Keratinocyte (primary cell): ENCODE results near the gene ARHGDIB. TPM values are rescaled to one million over a fixed set of nuclear protein-coding genes. Genes with fewer than 3 reads are reported as not detected.

Experiments used
- DNase-seq: peaks from one replicate; pipeline ENCODE4 v3.0.0-alpha.2; 2011; ENCODE audit warnings: low read depth, missing footprints, low spot score
- FAIRE-seq: peaks from 2 replicates; lab custom pipeline; 2011; peaks lifted over from hg19 to GRCh38; lab: Jason Lieb, UNC
- H2AFZ ChIP-seq: 2 replicates; pipeline ENCODE4 v1.6.0; 2012; ENCODE audit warnings: low read length, control low read depth, inconsistent platforms; ENCODE audit not compliant: control insufficient read depth
- H3K27ac ChIP-seq: 2 replicates; pipeline ENCODE4 v1.5.1; 2011; ENCODE audit warnings: low read length; ENCODE audit not compliant: control insufficient read depth, insufficient read depth
- H3K27me3 ChIP-seq: 3 replicates; pipeline ENCODE4 v1.6.0; 2011; ENCODE audit warnings: low read length; ENCODE audit not compliant: control insufficient read depth, insufficient read depth; ENCODE audit errors: extremely low read depth
- H3K36me3 ChIP-seq, 2 experiments: 2 replicates in 1 of 2; 3 replicates in 1 of 2; pipeline ENCODE4 v1.5.1; 2011; ENCODE audit warnings: low read length in 2 of 2, mild to moderate bottlenecking in 1 of 2; ENCODE audit not compliant: control insufficient read depth in 2 of 2, insufficient read depth in 2 of 2; ENCODE audit errors: extremely low read depth in 1 of 2
- H3K4me1 ChIP-seq: 3 replicates; pipeline ENCODE4 v1.5.1; 2011; ENCODE audit warnings: low read length; ENCODE audit not compliant: control insufficient read depth, insufficient read depth; ENCODE audit errors: extremely low read depth
- H3K4me2 ChIP-seq: 3 replicates; pipeline ENCODE4 v1.6.0; 2011; ENCODE audit warnings: low read depth, low read length; ENCODE audit not compliant: control insufficient read depth, insufficient read depth; ENCODE audit errors: extremely low read depth
- H3K4me3 ChIP-seq, 3 experiments: fragments of 200-600 bp in 1 of 3; sonication (generic) in 1 of 3; 2 replicates in 2 of 3; 3 replicates in 1 of 3; pipeline ENCODE4 v1.5.1; 2011 to 2016; ENCODE audit warnings: low read length in 3 of 3, mild to moderate bottlenecking in 3 of 3, control low read depth in 2 of 3, inconsistent platforms in 1 of 3, low read depth in 1 of 3, mixed read lengths in 1 of 3, mixed run types in 1 of 3, moderate library complexity in 1 of 3; ENCODE audit not compliant: control insufficient read depth in 2 of 3, insufficient read depth in 2 of 3; ENCODE audit errors: extremely low read depth in 1 of 3
- H3K79me2 ChIP-seq: 2 replicates; pipeline ENCODE4 v1.6.0; 2012; ENCODE audit warnings: low read length; ENCODE audit not compliant: control insufficient read depth, insufficient read depth
- H3K9ac ChIP-seq: 3 replicates; pipeline ENCODE4 v1.6.0; 2011; ENCODE audit warnings: low read length; ENCODE audit not compliant: control insufficient read depth, insufficient read depth; ENCODE audit errors: extremely low read depth
- H3K9me1 ChIP-seq: 3 replicates; pipeline ENCODE4 v1.6.0; 2011; ENCODE audit warnings: low read length; ENCODE audit not compliant: control insufficient read depth, insufficient read depth; ENCODE audit errors: extremely low read depth
- H3K9me3 ChIP-seq: 2 replicates; pipeline ENCODE4 v1.5.1; 2012; ENCODE audit warnings: low read depth, low read length; ENCODE audit not compliant: control insufficient read depth
- H4K20me1 ChIP-seq: 3 replicates; pipeline ENCODE4 v1.6.0; 2011; ENCODE audit warnings: low read length; ENCODE audit not compliant: control insufficient read depth, insufficient read depth; ENCODE audit errors: extremely low read depth
- CTCF ChIP-seq, 3 experiments: IDR thresholded peaks in 1 of 3; conservative IDR thresholded peaks in 1 of 3; optimal IDR thresholded peaks in 1 of 3; 2 replicates in 2 of 3; 3 replicates in 1 of 3; pipeline versions ENCODE3 to v1.5.1; 2011; ENCODE audit warnings: low read length in 3 of 3, mild to moderate bottlenecking in 3 of 3, moderate library complexity in 2 of 3, control low read depth in 1 of 3, inconsistent platforms in 1 of 3; ENCODE audit not compliant: insufficient read depth in 2 of 3; ENCODE audit errors: extremely low read depth in 1 of 3
- EZH2 ChIP-seq: IDR thresholded peaks from one replicate; pipeline ENCODE4 v1.6.1; 2012; ENCODE audit warnings: inconsistent platforms, mild to moderate bottlenecking, low read length, moderate library complexity
- dilution Hi-C: fragments of 300-500 bp; cut with MboI; formaldehyde crosslinking; loops from one replicate; pipeline ENCODE4 v1.7.0; 2020; ENCODE audit warnings: low sequenced_read_pairs; ENCODE audit not compliant: extremely low pct_ligation_motif_present
- polyA plus RNA-seq, 5 experiments: library from polyadenylated mRNA; depleted of rRNA in 3 of 5; stranded (reverse) in 3 of 5; stranded (forward) in 1 of 5; unstranded in 1 of 5; fragments of >200 nt; gene quantifications; 1 replicate in 1 of 5; 2 replicates in 3 of 5; 3 replicates in 1 of 5; pipeline versions ENCODE4 v1.2.1 to v1.2.3, GENCODE V29; 2011 to 2012; ENCODE audit warnings: missing spikeins in 2 of 5, low read depth in 1 of 5, low replicate concordance in 1 of 5

ARHGDIB gene
- polyA plus RNA-seq, 1 donor (not counting 4 experiments of a cell fraction or from before 2014, with no cell fraction given): 164 TPM

DNA sequence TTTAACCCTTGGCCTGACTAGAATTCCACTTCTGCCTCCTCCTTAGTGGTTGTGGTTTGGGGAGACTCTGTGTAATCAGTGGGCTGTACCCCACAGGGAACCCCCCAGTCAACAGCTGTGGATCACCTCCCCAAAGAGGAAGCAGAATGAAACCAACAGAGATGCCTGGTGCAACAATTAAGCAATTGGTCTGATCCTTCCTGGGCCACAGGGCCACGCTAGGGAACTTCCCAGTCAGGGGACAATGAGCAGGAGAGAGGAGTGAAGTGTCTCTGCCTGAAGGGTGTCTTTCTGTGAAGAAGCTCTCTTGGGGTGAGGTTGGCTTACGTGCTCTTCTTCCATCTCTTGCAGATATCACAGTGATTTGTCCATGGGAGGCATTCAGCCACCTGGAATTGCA lies 19.6 kb upstream of the ARHGDIB start:
- Histone ChIP-seq H3K4me3 (no peak overlapping the region), H4K20me1 (no peaks in the 10 kb centered on the region), H3K79me2 (no peaks in the 10 kb centered on the region), H3K9ac (no peak overlapping the region), H2AFZ (no peak overlapping the region), H3K36me3 (no peaks in the 10 kb centered on the region), H3K27me3 (no peaks in the 10 kb centered on the region), H3K4me1 (no peaks in the 10 kb centered on the region), H3K27ac (no peak overlapping the region), H3K9me1 (no peaks in the 10 kb centered on the region), H3K9me3 (no peaks in the 10 kb centered on the region), H3K4me2 (no peak overlapping the region)
- DNase-seq (no peak), FAIRE-seq (no peak)
- TF ChIP-seq EZH2 (no peak), CTCF (optimal IDR thresholded peaks at IDR 0.05 in 1 of 3, IDR thresholded peaks at IDR 0.05 in 1 of 3, conservative IDR thresholded peaks at IDR 0.05 in 1 of 3; ENCODE audit: extremely low read depth in 1 of 3, insufficient read depth in 2 of 3, low read length in 3 of 3) (no peak)
- dilution Hi-C loops: no loop called here

DNA sequence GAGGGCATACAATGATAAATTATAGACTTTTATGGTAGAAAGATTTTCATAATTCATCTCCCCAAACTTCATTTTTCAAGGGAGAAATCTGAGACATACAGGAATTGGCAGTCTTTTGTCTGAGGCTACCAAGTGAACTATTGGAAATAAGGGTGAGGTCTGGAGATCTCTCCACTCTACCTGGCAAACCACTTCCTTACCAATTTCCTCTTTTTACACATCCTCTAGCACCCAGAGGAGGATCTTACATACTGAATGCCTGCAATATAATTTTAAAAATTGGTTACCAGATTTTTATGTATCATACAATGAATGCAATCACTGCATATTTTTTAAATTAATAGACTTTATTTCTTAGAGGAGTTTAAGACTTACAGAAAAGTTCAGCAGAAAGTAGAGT lies 18.1 kb upstream of the ARHGDIB start:
- no peak for DNase-seq
- no peak overlapping the region for H3K4me2 ChIP-seq
- no peak overlapping the region for H2AFZ ChIP-seq
- H3K27me3 ChIP-seq: no peaks in the 10 kb centered on the region
- dilution Hi-C loops: no loop called here
- no peak overlapping the region for H3K9ac ChIP-seq
- no peaks in the 10 kb centered on the region for H3K9me1 ChIP-seq
- H3K9me3 ChIP-seq: no peaks in the 10 kb centered on the region
- no peaks in the 10 kb centered on the region for H3K36me3 ChIP-seq
- no peaks in the 10 kb centered on the region for H3K4me1 ChIP-seq
- no peak overlapping the region for H3K4me3 ChIP-seq
- FAIRE-seq: no peak
- no peak for TF ChIP-seq CTCF (optimal IDR thresholded peaks at IDR 0.05 in 1 of 3, IDR thresholded peaks at IDR 0.05 in 1 of 3, conservative IDR thresholded peaks at IDR 0.05 in 1 of 3; ENCODE audit: extremely low read depth in 1 of 3, insufficient read depth in 2 of 3, low read length in 3 of 3)
- no peak for TF ChIP-seq EZH2
- no peaks in the 10 kb centered on the region for H3K79me2 ChIP-seq
- no peaks in the 10 kb centered on the region for H4K20me1 ChIP-seq
- no peak overlapping the region for H3K27ac ChIP-seq
